OCI-LY3 (cell line): Measurements from ENCODE around the gene PRR16.

ENCODE experiments used
- H2AFZ ChIP-seq: fragments of 200-600, 300-600 bp; shearing (Covaris generic); 2 replicates; pipeline ENCODE4 v1.6.0; 2014; ENCODE audit warnings: antibody characterized with exemption, low read depth, low read length
- H3K27ac ChIP-seq: fragments of 200-600, 300-600 bp; sonication (generic); 2 replicates; pipeline ENCODE4 v1.5.1; 2014; ENCODE audit warnings: mild to moderate bottlenecking, low read length, moderate library complexity, mixed read lengths
- H3K27me3 ChIP-seq: fragments of 200-600, 300-600 bp; sonication (generic); 2 replicates; pipeline ENCODE4 v1.6.1; 2014; ENCODE audit warnings: low read depth, low read length, mixed read lengths
- H3K36me3 ChIP-seq: fragments of 200-600, 300-600 bp; sonication (generic); replicated peaks from 2 replicates; pipeline ENCODE3; 2014; ENCODE audit warnings: low read depth, low read length, mixed read lengths
- H3K4me1 ChIP-seq: fragments of 300-600, 200-600 bp; sonication (generic); 2 replicates; pipeline ENCODE4 v1.6.1; 2014; ENCODE audit warnings: low read length, mixed read lengths
- H3K4me2 ChIP-seq: fragments of 200-600, 300-600 bp; sonication (generic); 2 replicates; pipeline ENCODE4 v1.6.1; 2014; ENCODE audit warnings: low read length, mixed read lengths
- H3K4me3 ChIP-seq: fragments of 300-600, 200-600 bp; sonication (generic); 2 replicates; pipeline ENCODE4 v1.5.1; 2014; ENCODE audit warnings: antibody characterized with exemption, mild to moderate bottlenecking, low read length, moderate library complexity
- H3K79me2 ChIP-seq: fragments of 300-600, 200-600 bp; shearing (Covaris generic); 2 replicates; pipeline ENCODE4 v1.6.1; 2014; ENCODE audit warnings: mild to moderate bottlenecking, low read length, mixed read lengths
- H3K9ac ChIP-seq: fragments of 300-600, 200-600 bp; shearing (Covaris generic); 2 replicates; pipeline ENCODE4 v1.6.0; 2014; ENCODE audit warnings: mild to moderate bottlenecking, low read length, moderate library complexity
- H3K9me3 ChIP-seq: fragments of 200-600, 300-600 bp; shearing (Covaris generic); 2 replicates; pipeline ENCODE4 v1.6.1; 2014; ENCODE audit warnings: low read length, mixed read lengths; ENCODE audit not compliant: insufficient read depth
- H4K20me1 ChIP-seq: fragments of 200-600, 300-600 bp; sonication (generic); 2 replicates; pipeline ENCODE4 v1.6.1; 2016; ENCODE audit warnings: low read length, mixed read lengths; ENCODE audit not compliant: insufficient read depth
- EZH2phosphoT487 ChIP-seq: fragments of 200-600 bp; shearing (Covaris generic); IDR thresholded peaks from 2 replicates; pipeline ENCODE4 v1.6.1; 2018; ENCODE audit warnings: antibody characterized with exemption, mixed run types, low read depth
- TF ChIP-seq, protein P1 (sequence below): fragments of 200-600, 300-600 bp; sonication (generic); IDR thresholded peaks from 2 replicates; pipeline ENCODE4 v1.5.1; 2014; ENCODE audit warnings: antibody characterized with exemption, low read length, low read depth

PRR16 gene

DNA sequence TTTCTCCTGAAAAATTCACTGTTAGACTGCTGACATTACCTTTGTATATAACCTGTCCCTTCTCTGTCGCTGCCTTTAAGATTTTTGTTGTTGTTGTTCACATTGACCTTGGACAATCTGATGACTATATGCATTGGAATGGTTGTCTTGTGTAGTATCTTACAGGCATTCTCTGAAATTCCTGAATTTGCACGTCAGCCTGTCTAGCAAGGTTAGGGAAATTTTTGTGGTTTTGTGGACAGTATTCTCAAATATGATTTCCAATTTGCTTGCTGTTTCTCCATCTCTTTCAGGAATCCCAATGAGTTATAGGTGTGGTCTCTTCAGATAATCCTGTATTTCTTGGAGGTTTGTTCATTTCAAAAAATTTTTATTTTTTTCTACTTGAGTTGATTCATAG, 140.8 kb downstream of the PRR16 start:
- H3K36me3 ChIP-seq = no peaks in the 10 kb centered on the region
- H3K79me2 ChIP-seq = no peaks in the 10 kb centered on the region
- H4K20me1 ChIP-seq = no peaks in the 10 kb centered on the region
- H3K9me3 ChIP-seq = no peaks in the 10 kb centered on the region
- H2AFZ ChIP-seq = no peak overlapping the region
- no peak for TF ChIP-seq EZH2phosphoT487
- TF ChIP-seq, protein P1, sequence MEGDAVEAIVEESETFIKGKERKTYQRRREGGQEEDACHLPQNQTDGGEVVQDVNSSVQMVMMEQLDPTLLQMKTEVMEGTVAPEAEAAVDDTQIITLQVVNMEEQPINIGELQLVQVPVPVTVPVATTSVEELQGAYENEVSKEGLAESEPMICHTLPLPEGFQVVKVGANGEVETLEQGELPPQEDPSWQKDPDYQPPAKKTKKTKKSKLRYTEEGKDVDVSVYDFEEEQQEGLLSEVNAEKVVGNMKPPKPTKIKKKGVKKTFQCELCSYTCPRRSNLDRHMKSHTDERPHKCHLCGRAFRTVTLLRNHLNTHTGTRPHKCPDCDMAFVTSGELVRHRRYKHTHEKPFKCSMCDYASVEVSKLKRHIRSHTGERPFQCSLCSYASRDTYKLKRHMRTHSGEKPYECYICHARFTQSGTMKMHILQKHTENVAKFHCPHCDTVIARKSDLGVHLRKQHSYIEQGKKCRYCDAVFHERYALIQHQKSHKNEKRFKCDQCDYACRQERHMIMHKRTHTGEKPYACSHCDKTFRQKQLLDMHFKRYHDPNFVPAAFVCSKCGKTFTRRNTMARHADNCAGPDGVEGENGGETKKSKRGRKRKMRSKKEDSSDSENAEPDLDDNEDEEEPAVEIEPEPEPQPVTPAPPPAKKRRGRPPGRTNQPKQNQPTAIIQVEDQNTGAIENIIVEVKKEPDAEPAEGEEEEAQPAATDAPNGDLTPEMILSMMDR = no peak
- H3K4me1 ChIP-seq = no peaks in the 10 kb centered on the region
- H3K27me3 ChIP-seq = no peaks in the 10 kb centered on the region
- no peak overlapping the region for H3K9ac ChIP-seq
- no peak overlapping the region for H3K4me3 ChIP-seq
- H3K27ac ChIP-seq = no peak overlapping the region
- no peak overlapping the region for H3K4me2 ChIP-seq

DNA sequence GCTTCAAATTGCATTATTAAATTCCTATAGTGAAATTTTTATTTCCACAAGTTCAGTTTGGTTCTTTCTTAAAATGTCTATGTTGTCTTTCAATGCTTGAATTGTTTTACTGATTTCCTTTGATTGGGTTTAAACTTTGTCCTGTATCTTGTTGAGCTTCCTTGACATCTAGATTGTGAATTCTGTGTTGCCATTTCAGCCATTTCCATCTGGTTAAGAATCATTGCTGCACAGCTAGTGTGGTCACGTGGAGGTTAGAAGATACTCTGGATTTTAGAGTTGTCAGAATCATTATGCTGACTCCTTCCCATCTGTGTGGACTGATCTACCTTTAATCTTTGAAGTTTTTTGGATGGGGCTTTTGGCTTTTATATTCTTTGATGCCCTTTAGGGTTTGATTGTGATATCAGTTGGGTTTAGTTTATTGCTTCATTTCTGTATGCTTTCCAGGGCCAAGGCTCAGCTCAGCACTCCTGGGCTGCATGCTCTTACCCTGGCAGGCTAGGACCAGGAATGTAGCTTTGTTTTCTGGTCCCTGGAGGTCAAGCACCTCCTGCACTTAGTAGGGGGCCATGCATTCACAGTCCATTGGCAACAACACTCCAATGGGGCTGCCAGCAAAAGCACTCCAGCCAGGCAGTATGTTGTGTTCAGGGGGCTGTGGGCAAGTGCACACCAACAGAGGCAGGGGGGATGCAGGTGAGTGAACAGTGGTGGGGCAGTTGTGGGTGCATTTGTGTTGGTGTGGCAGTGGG, 141.4 kb downstream of the PRR16 start:
- Histone ChIP-seq H3K9me3 (no peaks in the 10 kb centered on the region), H3K4me3 (no peak overlapping the region), H3K36me3 (no peaks in the 10 kb centered on the region), H3K27me3 (no peaks in the 10 kb centered on the region), H3K9ac (no peak overlapping the region), H3K4me2 (no peak overlapping the region), H3K27ac (no peak overlapping the region), H2AFZ (no peak overlapping the region), H3K4me1 (no peaks in the 10 kb centered on the region), H3K79me2 (no peaks in the 10 kb centered on the region), H4K20me1 (no peaks in the 10 kb centered on the region)
- no peak for TF ChIP-seq EZH2phosphoT487
- TF ChIP-seq, protein P1 = no peak

DNA sequence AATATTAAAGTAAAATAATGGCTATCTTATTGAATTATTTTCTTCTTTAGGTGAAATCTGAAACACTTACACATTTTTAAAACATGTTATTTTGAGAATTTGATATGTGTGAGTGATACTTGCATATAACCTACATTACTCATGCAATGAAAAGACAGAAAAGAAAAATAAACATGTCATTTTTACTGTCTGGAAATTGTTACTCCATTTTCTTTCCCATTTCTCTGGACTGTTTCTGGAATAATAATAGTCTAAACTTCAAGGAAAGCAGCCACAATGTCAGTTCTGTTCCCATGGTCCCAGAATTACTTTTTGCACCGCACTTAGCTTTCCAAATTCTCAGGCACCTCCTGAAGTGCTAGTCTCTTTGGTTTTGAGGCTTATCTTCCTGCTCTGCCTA, 145.5 kb downstream of the PRR16 start:
- no peaks in the 10 kb centered on the region for H3K79me2 ChIP-seq
- no peaks in the 10 kb centered on the region for H3K27me3 ChIP-seq
- no peaks in the 10 kb centered on the region for H3K9me3 ChIP-seq
- no peak overlapping the region for H2AFZ ChIP-seq
- no peaks in the 10 kb centered on the region for H4K20me1 ChIP-seq
- TF ChIP-seq, protein P1 = no peak
- no peak for TF ChIP-seq EZH2phosphoT487
- H3K36me3 ChIP-seq = no peaks in the 10 kb centered on the region
- no peak overlapping the region for H3K27ac ChIP-seq
- no peaks in the 10 kb centered on the region for H3K4me1 ChIP-seq
- no peak overlapping the region for H3K4me2 ChIP-seq
- no peak overlapping the region for H3K9ac ChIP-seq
- H3K4me3 ChIP-seq = no peak overlapping the region

GRCh38 chr5:120610145-120610544, 146.0 kb downstream of the PRR16 start:
- no peaks in the 10 kb centered on the region for H3K9me3 ChIP-seq
- no peak overlapping the region for H3K4me2 ChIP-seq
- no peaks in the 10 kb centered on the region for H3K4me1 ChIP-seq
- H3K79me2 ChIP-seq = no peaks in the 10 kb centered on the region
- H3K4me3 ChIP-seq = no peak overlapping the region
- no peaks in the 10 kb centered on the region for H4K20me1 ChIP-seq
- TF ChIP-seq, protein P1 = no peak
- TF ChIP-seq EZH2phosphoT487 = no peak
- H3K36me3 ChIP-seq = no peaks in the 10 kb centered on the region
- no peak overlapping the region for H3K27ac ChIP-seq
- H2AFZ ChIP-seq = no peak overlapping the region
- H3K9ac ChIP-seq = no peak overlapping the region
- H3K27me3 ChIP-seq = no peaks in the 10 kb centered on the region
